Adrenal gland (tissue), 5 donors: ENCODE measurements around the gene GPR45.

Experiments used
- POLR2A ChIP-seq, 2 donors: fragments of 450-650 bp; IDR thresholded peaks; one replicate each; pipeline ENCODE4 v1.6.1; 2017; ENCODE audit warnings: antibody characterized with exemption in 2 of 2, mild to moderate bottlenecking in 2 of 2, moderate library complexity in 1 of 2
- TF ChIP-seq, protein P1 (sequence below), 6 experiments: fragments of 450-650 bp in 4 of 6; fragments of 200-600 bp in 2 of 6; sonication (generic) in 1 of 6; IDR thresholded peaks; 1 replicate in 5 of 6; 2 replicates in 1 of 6; pipeline versions ENCODE4 v1.5.1 to v1.8.0; 2016 to 2021; ENCODE audit warnings: antibody characterized with exemption in 6 of 6, mild to moderate bottlenecking in 2 of 6, moderate library complexity in 1 of 6
- donor health status: DM: no; HTN: no; CAD: no.

DNA sequence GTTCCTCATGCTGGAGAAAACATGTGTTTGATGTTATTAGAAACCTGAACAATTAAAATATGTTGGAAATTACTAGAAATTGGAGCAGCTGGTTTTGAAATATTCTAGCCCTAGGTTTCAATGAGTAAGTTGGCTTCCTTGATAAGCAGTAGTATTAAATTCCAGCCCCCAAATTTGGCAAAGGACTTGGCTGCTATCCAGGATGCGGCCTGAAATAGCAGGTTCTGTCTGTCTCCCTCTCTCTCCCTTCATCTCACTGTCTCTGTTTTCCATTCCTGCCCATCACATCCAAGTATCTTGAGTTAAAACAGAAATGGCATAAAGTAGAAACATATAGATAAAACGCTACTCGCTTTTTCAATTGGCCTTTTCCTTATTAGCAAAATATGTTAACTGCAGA is 20.9 kb upstream of the GPR45 start:
- TF ChIP-seq POLR2A (IDR thresholded peaks at IDR 0.05) = no peak
- TF ChIP-seq, protein P1, sequence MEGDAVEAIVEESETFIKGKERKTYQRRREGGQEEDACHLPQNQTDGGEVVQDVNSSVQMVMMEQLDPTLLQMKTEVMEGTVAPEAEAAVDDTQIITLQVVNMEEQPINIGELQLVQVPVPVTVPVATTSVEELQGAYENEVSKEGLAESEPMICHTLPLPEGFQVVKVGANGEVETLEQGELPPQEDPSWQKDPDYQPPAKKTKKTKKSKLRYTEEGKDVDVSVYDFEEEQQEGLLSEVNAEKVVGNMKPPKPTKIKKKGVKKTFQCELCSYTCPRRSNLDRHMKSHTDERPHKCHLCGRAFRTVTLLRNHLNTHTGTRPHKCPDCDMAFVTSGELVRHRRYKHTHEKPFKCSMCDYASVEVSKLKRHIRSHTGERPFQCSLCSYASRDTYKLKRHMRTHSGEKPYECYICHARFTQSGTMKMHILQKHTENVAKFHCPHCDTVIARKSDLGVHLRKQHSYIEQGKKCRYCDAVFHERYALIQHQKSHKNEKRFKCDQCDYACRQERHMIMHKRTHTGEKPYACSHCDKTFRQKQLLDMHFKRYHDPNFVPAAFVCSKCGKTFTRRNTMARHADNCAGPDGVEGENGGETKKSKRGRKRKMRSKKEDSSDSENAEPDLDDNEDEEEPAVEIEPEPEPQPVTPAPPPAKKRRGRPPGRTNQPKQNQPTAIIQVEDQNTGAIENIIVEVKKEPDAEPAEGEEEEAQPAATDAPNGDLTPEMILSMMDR (IDR thresholded peaks at IDR 0.05) = no peak
